Breast epithelium (tissue), 3 donors: ENCODE data around the gene CAMTA1.

Source experiments
- CTCF ChIP-seq, 3 donors: fragments of 450-650 bp; IDR thresholded peaks; one replicate each; pipeline ENCODE4 v1.5.1; 2016 to 2017; ENCODE audit warnings: antibody characterized with exemption in 3 of 3, mild to moderate bottlenecking in 3 of 3, moderate library complexity in 3 of 3
- POLR2A ChIP-seq: fragments of 450-650 bp; IDR thresholded peaks from one replicate; pipeline ENCODE4 v1.6.1; 2016; ENCODE audit warnings: antibody characterized with exemption, mild to moderate bottlenecking, moderate library complexity
- POLR2AphosphoS5 ChIP-seq, 3 donors: sonication (generic); formaldehyde crosslinking; IDR thresholded peaks; one replicate each; pipeline ENCODE4 v1.6.1; 2017; ENCODE audit warnings: antibody characterized with exemption in 3 of 3

- TF ChIP-seq CTCF (IDR thresholded peaks at IDR 0.05) (no peak), POLR2AphosphoS5 (IDR thresholded peaks at IDR 0.05) (no peak), POLR2A (no peak)
Measured at GRCh38 chr1:7594714-7595295, 809.6 kb downstream of the CAMTA1 start.
